ENCODE measurements around the gene MSI2.

Gene MSI2

GRCh38 chr17:57540596-57540995 lies 284.3 kb downstream of the MSI2 start:
- TF ChIP-seq EZH2 (IDR thresholded peaks at IDR 0.05) (no peak), FOXP2 (optimal IDR thresholded peaks at IDR 0.05; ENCODE audit: control extremely low read depth, extremely low read length, insufficient read depth) (no peak)
- no peak for DNase-seq (ENCODE audit: low read depth, low spot score)
- no peaks in the 10 kb centered on the region for H3K9me3 ChIP-seq (ENCODE audit: low read depth, low read length)
- H3K36me3 ChIP-seq (ENCODE audit: insufficient read depth, low read length): no peaks in the 10 kb centered on the region
- no peak overlapping the region for H3K4me3 ChIP-seq
- no peak overlapping the region for H3K27ac ChIP-seq
- H3K9ac ChIP-seq (ENCODE audit: insufficient read length): no peak overlapping the region

- DNase-seq (ENCODE audit: low read depth, low spot score): no peak
- no peaks in the 10 kb centered on the region for H3K36me3 ChIP-seq (ENCODE audit: insufficient read depth, low read length)
- H3K27ac ChIP-seq: no peak overlapping the region
- no peak overlapping the region for H3K4me3 ChIP-seq
- H3K9me3 ChIP-seq (ENCODE audit: low read depth, low read length): no peaks in the 10 kb centered on the region
- TF ChIP-seq FOXP2 (optimal IDR thresholded peaks at IDR 0.05; ENCODE audit: control extremely low read depth, extremely low read length, insufficient read depth): no peak
- no peak for TF ChIP-seq EZH2 (IDR thresholded peaks at IDR 0.05)
- no peak for TF ChIP-seq POLR2AphosphoS5 (IDR thresholded peaks at IDR 0.05; ENCODE audit: borderline replicate concordance, low read depth, low read length)
- H3K9ac ChIP-seq (ENCODE audit: insufficient read length): no peak overlapping the region
These were observed 284.7 kb downstream of the MSI2 start for GRCh38 chr17:57541049-57541448.

- H3K4me3 ChIP-seq: no peak overlapping the region
- TF ChIP-seq FOXP2 (optimal IDR thresholded peaks at IDR 0.05; ENCODE audit: control extremely low read depth, extremely low read length, insufficient read depth) (no peak), POLR2AphosphoS5 (IDR thresholded peaks at IDR 0.05; ENCODE audit: borderline replicate concordance, low read depth, low read length) (no peak), EZH2 (IDR thresholded peaks at IDR 0.05) (no peak)
- no peak for DNase-seq (ENCODE audit: low read depth, low spot score)
- H3K9me3 ChIP-seq (ENCODE audit: low read depth, low read length): no peaks in the 10 kb centered on the region
- H3K27ac ChIP-seq: no peak overlapping the region
- no peak overlapping the region for H3K9ac ChIP-seq (ENCODE audit: insufficient read length)
- H3K36me3 ChIP-seq (ENCODE audit: insufficient read depth, low read length): no peaks in the 10 kb centered on the region
These were observed 285.4 kb downstream of the MSI2 start for GRCh38 chr17:57541472-57542394.

GRCh38 chr17:57542510-57542909 lies 286.2 kb downstream of the MSI2 start:
- H3K36me3 ChIP-seq (ENCODE audit: insufficient read depth, low read length): no peaks in the 10 kb centered on the region
- DNase-seq (ENCODE audit: low read depth, low spot score): no peak
- H3K9me3 ChIP-seq (ENCODE audit: low read depth, low read length): no peaks in the 10 kb centered on the region
- H3K4me3 ChIP-seq: no peak overlapping the region
- H3K27ac ChIP-seq: no peak overlapping the region
- H3K9ac ChIP-seq (ENCODE audit: insufficient read length): no peak overlapping the region
- no peak for TF ChIP-seq FOXP2 (optimal IDR thresholded peaks at IDR 0.05; ENCODE audit: control extremely low read depth, extremely low read length, insufficient read depth)
- no peak for TF ChIP-seq EZH2 (IDR thresholded peaks at IDR 0.05)
- TF ChIP-seq POLR2AphosphoS5 (IDR thresholded peaks at IDR 0.05; ENCODE audit: borderline replicate concordance, low read depth, low read length): no peak

DNA sequence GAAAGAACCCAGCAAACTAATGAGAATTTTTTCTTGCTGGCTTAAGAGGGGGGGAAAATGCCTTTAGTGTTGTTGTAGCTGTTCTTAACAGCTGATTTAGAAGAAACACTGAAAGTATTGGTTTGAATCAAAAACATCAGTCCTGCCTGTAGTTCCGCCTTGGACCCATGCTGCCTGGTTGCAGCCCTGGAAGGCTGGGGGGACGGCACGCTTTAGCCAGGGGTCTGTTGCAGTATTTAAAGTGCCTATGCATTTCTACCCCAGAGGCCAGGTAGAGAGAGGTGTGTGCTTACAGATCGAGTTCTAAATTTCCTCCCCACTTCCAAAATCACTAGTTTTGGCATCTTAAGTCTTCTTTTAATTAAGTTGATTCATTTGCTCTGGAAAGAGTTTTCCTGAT lies 286.9 kb downstream of the MSI2 start:
- H3K9ac ChIP-seq (ENCODE audit: insufficient read length): no peak overlapping the region
- no peak for DNase-seq (ENCODE audit: low read depth, low spot score)
- no peaks in the 10 kb centered on the region for H3K36me3 ChIP-seq (ENCODE audit: insufficient read depth, low read length)
- H3K9me3 ChIP-seq (ENCODE audit: low read depth, low read length): no peaks in the 10 kb centered on the region
- H3K4me3 ChIP-seq: no peak overlapping the region
- no peak overlapping the region for H3K27ac ChIP-seq
- TF ChIP-seq FOXP2 (optimal IDR thresholded peaks at IDR 0.05; ENCODE audit: control extremely low read depth, extremely low read length, insufficient read depth) (no peak), POLR2AphosphoS5 (IDR thresholded peaks at IDR 0.05; ENCODE audit: borderline replicate concordance, low read depth, low read length) (no peak)

DNA sequence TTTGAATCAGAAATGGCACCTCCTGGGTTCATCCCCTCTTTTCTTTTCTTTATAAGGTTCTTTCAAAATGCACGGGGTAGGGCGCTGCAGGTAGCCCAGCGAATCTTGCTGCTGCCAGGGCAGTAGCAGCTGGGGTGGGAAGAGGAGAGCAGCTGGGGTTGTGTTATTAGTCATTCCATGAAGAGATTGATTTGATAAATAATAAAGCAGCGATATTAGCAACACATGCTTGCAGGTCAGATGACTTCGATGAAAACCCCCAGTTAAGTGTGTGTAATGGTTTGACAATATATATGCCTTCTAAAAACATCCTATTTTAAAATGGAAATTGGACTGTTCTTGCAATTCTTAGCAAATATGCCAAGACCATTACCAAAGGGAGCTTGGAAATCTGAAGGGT lies 288.1 kb downstream of the MSI2 start:
- no peak overlapping the region for H3K9ac ChIP-seq (ENCODE audit: insufficient read length)
- no peaks in the 10 kb centered on the region for H3K36me3 ChIP-seq (ENCODE audit: insufficient read depth, low read length)
- no peaks in the 10 kb centered on the region for H3K9me3 ChIP-seq (ENCODE audit: low read depth, low read length)
- no peak for DNase-seq (ENCODE audit: low read depth, low spot score)
- TF ChIP-seq FOXP2 (optimal IDR thresholded peaks at IDR 0.05; ENCODE audit: control extremely low read depth, extremely low read length, insufficient read depth) (no peak), POLR2AphosphoS5 (IDR thresholded peaks at IDR 0.05; ENCODE audit: borderline replicate concordance, low read depth, low read length) (no peak), EZH2 (IDR thresholded peaks at IDR 0.05) (no peak)
- H3K27ac ChIP-seq: no peak overlapping the region
- H3K4me3 ChIP-seq: no peak overlapping the region

GRCh38 chr17:57544834-57545463 lies 288.6 kb downstream of the MSI2 start:
- TF ChIP-seq POLR2AphosphoS5 (IDR thresholded peaks at IDR 0.05; ENCODE audit: borderline replicate concordance, low read depth, low read length) (no peak), FOXP2 (optimal IDR thresholded peaks at IDR 0.05; ENCODE audit: control extremely low read depth, extremely low read length, insufficient read depth) (no peak), EZH2 (IDR thresholded peaks at IDR 0.05) (no peak)
- DNase-seq (ENCODE audit: low read depth, low spot score): no peak
- H3K9ac ChIP-seq (ENCODE audit: insufficient read length): no peak overlapping the region
- H3K4me3 ChIP-seq: no peak overlapping the region
- no peaks in the 10 kb centered on the region for H3K36me3 ChIP-seq (ENCODE audit: insufficient read depth, low read length)
- H3K27ac ChIP-seq: no peak overlapping the region
- no peaks in the 10 kb centered on the region for H3K9me3 ChIP-seq (ENCODE audit: low read depth, low read length)

- Histone ChIP-seq H3K27ac (no peak overlapping the region), H3K4me3 (no peak overlapping the region), H3K9me3 (ENCODE audit: low read depth, low read length) (no peaks in the 10 kb centered on the region), H3K36me3 (ENCODE audit: insufficient read depth, low read length) (no peaks in the 10 kb centered on the region), H3K9ac (ENCODE audit: insufficient read length) (no peak overlapping the region)
- DNase-seq (ENCODE audit: low read depth, low spot score): no peak
- no peak for TF ChIP-seq POLR2AphosphoS5 (IDR thresholded peaks at IDR 0.05; ENCODE audit: borderline replicate concordance, low read depth, low read length)
- no peak for TF ChIP-seq EZH2 (IDR thresholded peaks at IDR 0.05)
- no peak for TF ChIP-seq FOXP2 (optimal IDR thresholded peaks at IDR 0.05; ENCODE audit: control extremely low read depth, extremely low read length, insufficient read depth)
These were observed 289.5 kb downstream of the MSI2 start for GRCh38 chr17:57545731-57546342.

All from SK-N-MC (cell line).